IMR-90 (cell line): ENCODE data around the gene PLAA. TPM values are rescaled to one million over a fixed set of nuclear protein-coding genes. Genes with fewer than 3 reads are reported as not detected.

Source experiments
- ATAC-seq: fragments of 200-7000 bp; cut with Tn5 transposase; 2 replicates; pipeline ENCODE4 v1.9.1; 2020; ENCODE audit warnings: low read depth, mild to moderate bottlenecking, moderate library complexity
- BruUV-seq: library from RNA; stranded (reverse); fragments of 400-500 nt; replicated peaks from 2 replicates; lab custom pipeline; 2021; lab: Mats Ljungman, UMichigan
- CTCF ChIA-PET: fragments of 300-600 bp; formaldehyde crosslinking; extraction: SDS; loops from one replicate; lab custom pipeline; 2021; ENCODE audit warnings: antibody characterized with exemption; lab: Yijun Ruan, JAX
- POLR2A ChIA-PET: fragments of 300-600 bp; sonication (Branson Sonifier 250); formaldehyde crosslinking; loops from one replicate; lab custom pipeline; 2022; ENCODE audit warnings: antibody characterized with exemption; ENCODE audit not compliant: unreplicated experiment; lab: Charles Lee
- DNase-seq: peaks from one replicate; pipeline ENCODE4 v3.0.0; 2013
- H2AFZ ChIP-seq: replicated peaks from 2 replicates; pipeline ENCODE3; 2013; ENCODE audit warnings: low read length, mild to moderate bottlenecking; ENCODE audit not compliant: poor library complexity
- H2AK5ac ChIP-seq: 2 replicates; pipeline ENCODE4 v1.6.1; 2013; ENCODE audit warnings: low read depth, low read length, inconsistent platforms
- H2AK9ac ChIP-seq: replicated peaks from 2 replicates; pipeline ENCODE3; 2013; ENCODE audit warnings: mild to moderate bottlenecking, low read depth, low read length, moderate library complexity; ENCODE audit not compliant: poor library complexity
- H2BK120ac ChIP-seq: 2 replicates; pipeline ENCODE4 v1.6.1; 2013; ENCODE audit warnings: low read depth, low read length, inconsistent platforms
- H2BK15ac ChIP-seq: 3 replicates; pipeline ENCODE4 v1.6.1; 2013; ENCODE audit warnings: low read depth, low read length, inconsistent platforms
- H2BK20ac ChIP-seq: 2 replicates; pipeline ENCODE4 v1.6.1; 2013; ENCODE audit warnings: low read depth, mild to moderate bottlenecking, inconsistent platforms, low read length, moderate library complexity
- H2BK5ac ChIP-seq: 2 replicates; pipeline ENCODE4 v1.6.1; 2013; ENCODE audit warnings: mild to moderate bottlenecking, low read depth, low read length, inconsistent platforms; ENCODE audit not compliant: poor library complexity, severe bottlenecking
- H3K14ac ChIP-seq: replicated peaks from 2 replicates; pipeline ENCODE4 v1.6.1; 2013; ENCODE audit warnings: low read depth, low read length, inconsistent platforms
- H3K18ac ChIP-seq: 2 replicates; pipeline ENCODE4 v1.6.1; 2013; ENCODE audit warnings: low read depth, low read length, control low read depth
- H3K23ac ChIP-seq: 2 replicates; pipeline ENCODE4 v1.6.1; 2013; ENCODE audit warnings: low read depth, low read length, inconsistent platforms
- H3K27ac ChIP-seq: 2 replicates; pipeline ENCODE4 v1.5.1; 2013; ENCODE audit warnings: mild to moderate bottlenecking, control low read depth, low read length; ENCODE audit not compliant: insufficient read depth
- H3K27me3 ChIP-seq: 2 replicates; pipeline ENCODE4 v1.6.1; 2013; ENCODE audit warnings: low read length; ENCODE audit not compliant: control insufficient read depth, insufficient read depth
- H3K36me3 ChIP-seq: 2 replicates; pipeline ENCODE4 v1.6.1; 2013; ENCODE audit warnings: low read length, mixed read lengths; ENCODE audit not compliant: control insufficient read depth, insufficient read depth
- H3K4ac ChIP-seq: 2 replicates; pipeline ENCODE4 v1.6.1; 2013; ENCODE audit warnings: low read depth, low read length, inconsistent platforms
- H3K4me1 ChIP-seq: 2 replicates; pipeline ENCODE4 v1.6.1; 2013; ENCODE audit warnings: low read length, mixed read lengths; ENCODE audit not compliant: control insufficient read depth, insufficient read depth
- H3K4me2 ChIP-seq: 2 replicates; pipeline ENCODE4 v1.6.1; 2013; ENCODE audit warnings: low read depth, mild to moderate bottlenecking, control low read depth, low read length, moderate library complexity
- H3K4me3 ChIP-seq: 2 replicates; pipeline ENCODE4 v1.5.1; 2013; ENCODE audit warnings: low read depth, mild to moderate bottlenecking, control low read depth, low read length, moderate library complexity; ENCODE audit not compliant: insufficient read depth
- H3K56ac ChIP-seq: 2 replicates; pipeline ENCODE4 v1.6.1; 2013; ENCODE audit warnings: low read length, inconsistent platforms; ENCODE audit not compliant: insufficient read depth; ENCODE audit errors: extremely low read depth
- H3K79me1 ChIP-seq, 2 experiments: 2 replicates each; pipeline ENCODE4 v1.6.1; 2013; ENCODE audit warnings: low read length in 2 of 2, inconsistent platforms in 1 of 2, low read depth in 1 of 2
- H3K9ac ChIP-seq: 2 replicates; pipeline ENCODE4 v1.6.1; 2013; ENCODE audit warnings: low read depth, low read length, control low read depth
- H3K9me1 ChIP-seq: 2 replicates; pipeline ENCODE4 v1.6.1; 2013; ENCODE audit warnings: low read length, inconsistent platforms; ENCODE audit not compliant: insufficient read depth
- H3K9me3 ChIP-seq: 2 replicates; pipeline ENCODE4 v1.6.1; 2013; ENCODE audit warnings: low read length; ENCODE audit not compliant: control insufficient read depth, insufficient read depth
- H4K20me1 ChIP-seq: 2 replicates; pipeline ENCODE4 v1.6.1; 2013; ENCODE audit warnings: low read length, inconsistent platforms; ENCODE audit not compliant: insufficient read depth
- H4K5ac ChIP-seq: 2 replicates; pipeline ENCODE4 v1.6.1; 2013; ENCODE audit warnings: mild to moderate bottlenecking, low read depth, low read length, control low read depth
- H4K8ac ChIP-seq, 2 experiments: 2 replicates each; pipeline ENCODE4 v1.6.1; 2013; ENCODE audit warnings: low read depth in 2 of 2, low read length in 2 of 2, control low read depth in 1 of 2, inconsistent platforms in 1 of 2
- H4K91ac ChIP-seq: 2 replicates; pipeline ENCODE4 v1.6.1; 2013; ENCODE audit warnings: low read depth, low read length, inconsistent platforms; ENCODE audit not compliant: insufficient read depth
- BHLHE40 ChIP-seq: fragments of 150-350 bp; IDR thresholded peaks from 2 replicates; pipeline ENCODE4 v1.6.1; 2016; ENCODE audit warnings: mild to moderate bottlenecking, low read depth, low read length
- FOS ChIP-seq: fragments of 150-350 bp; IDR thresholded peaks from 2 replicates; pipeline ENCODE4 v1.6.1; 2016; ENCODE audit warnings: low read depth, low read length
- MAFK ChIP-seq: IDR thresholded peaks from 2 replicates; pipeline ENCODE4 v1.6.1; 2012; ENCODE audit warnings: low read depth, low read length, improper control_type of control experiment
- MXI1 ChIP-seq: IDR thresholded peaks from 2 replicates; pipeline ENCODE4 v1.6.1; 2012; ENCODE audit warnings: low read depth, mild to moderate bottlenecking, low read length, moderate library complexity, borderline replicate concordance
- POLR2A ChIP-seq: IDR thresholded peaks from 2 replicates; pipeline ENCODE4 v1.6.1; 2012; ENCODE audit warnings: mild to moderate bottlenecking, low read depth, low read length
- RAD21 ChIP-seq: IDR thresholded peaks from 2 replicates; pipeline ENCODE4 v1.6.1; 2012; ENCODE audit warnings: low read length, improper control_type of control experiment
- RCOR1 ChIP-seq: IDR thresholded peaks from 2 replicates; pipeline ENCODE4 v1.6.1; 2012; ENCODE audit warnings: mild to moderate bottlenecking, low read length, improper control_type of control experiment; ENCODE audit not compliant: insufficient replicate concordance
- RFX5 ChIP-seq: IDR thresholded peaks from 2 replicates; pipeline ENCODE4 v1.8.0; 2012; ENCODE audit warnings: low read depth, mild to moderate bottlenecking, low read length, moderate library complexity
- WGBS, 2 experiments: methylation state at CpG; one replicate each; pipeline versions ENCODE4 v1.1.5 to v1.1.7; 2013; ENCODE audit warnings: missing lambda C conversion rate in 2 of 2; ENCODE audit not compliant: insufficient read length in 1 of 2; ENCODE audit errors: extremely low coverage in 2 of 2; 5-methylcytosine and 5-hydroxymethylcytosine counted together
- dilution Hi-C: fragments of 300-500 bp; cut with HindIII; formaldehyde crosslinking; loops from one replicate; pipeline ENCODE4 v1.14.3; 2018; ENCODE audit warnings: low sequenced_read_pairs; ENCODE audit not compliant: unreplicated experiment
- in situ Hi-C: fragments of 300-500 bp; cut with MboI; formaldehyde crosslinking; loops from 3 replicates; pipeline ENCODE4 v1.14.3; 2019; ENCODE audit warnings: low sequenced_read_pairs, inconsistent platforms, mixed read lengths
- intact Hi-C: fragments of 100-400 bp; cut with micrococcal nuclease; formaldehyde crosslinking; loops from 2 replicates; pipeline ENCODE4 v1.10.0; 2022
- polyA plus RNA-seq, 3 experiments: library from polyadenylated mRNA; depleted of rRNA; stranded (reverse); fragments of >200 nt; gene quantifications; 2 replicates each; pipeline ENCODE4 v1.2.3, GENCODE V29; 2012; ENCODE audit warnings: low replicate concordance in 1 of 3
- total RNA-seq: library from RNA; depleted of rRNA; stranded (reverse); fragments of >200 nt; gene quantifications from 2 replicates; pipeline ENCODE4 v1.2.3, GENCODE V29; 2012
- TF ChIP-seq, protein P1 (sequence below): conservative IDR thresholded peaks from 2 replicates; pipeline ENCODE4 v1.5.1; 2012; ENCODE audit warnings: mild to moderate bottlenecking, low read depth, low read length, improper control_type of control experiment
- TF ChIP-seq, protein P2 (sequence below): fragments of 150-350 bp; IDR thresholded peaks from 2 replicates; pipeline ENCODE4 v1.6.1; 2016; ENCODE audit warnings: low read depth, mild to moderate bottlenecking, low read length, moderate library complexity, borderline replicate concordance

Gene PLAA
- total and polyA plus RNA-seq, 2 of the 4 experiments (the other 2 are of a cell fraction), result 18.2 to 24.4 TPM

DNA sequence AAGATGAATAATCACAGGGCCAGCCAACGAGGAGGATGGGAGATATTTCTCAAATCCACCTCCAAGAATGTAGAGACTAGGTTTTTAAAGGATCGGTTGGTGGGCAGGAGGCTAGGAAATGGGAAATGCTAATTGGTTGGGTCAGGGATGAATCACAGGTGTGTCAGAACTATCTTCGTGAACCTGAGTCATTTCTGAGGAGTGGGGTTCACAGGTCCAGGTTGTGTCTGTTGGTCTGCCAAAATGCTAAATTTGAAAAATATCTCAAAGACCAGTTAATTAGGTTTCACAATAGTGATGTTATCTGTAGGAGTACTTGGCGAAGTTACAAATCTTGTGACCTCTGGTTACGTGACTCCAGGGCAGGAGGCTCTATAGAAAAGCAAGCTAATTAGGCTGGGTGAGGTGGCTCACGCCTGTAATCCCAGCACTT lies 2.6 kb upstream of the PLAA start:
- Histone ChIP-seq H4K91ac (no peak overlapping the region), H2BK15ac (no peak overlapping the region), H2BK20ac (no peak overlapping the region), H3K23ac (no peak overlapping the region), H2AFZ (no peak overlapping the region), H4K20me1 (no peaks in the 10 kb centered on the region; the same call in 1 of the 2 replicates), H3K36me3 (no peaks in the 10 kb centered on the region), H3K79me1 (peaks cover 0 to 11% of the 10 kb centered on the region in 2 experiments; a peak in 3 of 4 replicates), H3K14ac (no peak overlapping the region), H4K5ac (no peak overlapping the region), H4K8ac (0 out of 4 replicates have a peak overlapping the region, but pooled peaks of 1 of the 2 experiments have one; percentile 14), H3K4me1 (peaks cover 2% of the 10 kb centered on the region; the same call in 1 of the 2 replicates), H2BK120ac (no peak overlapping the region), H3K4me2 (no peak overlapping the region), H3K4ac (no peak overlapping the region), H2AK5ac (no peak overlapping the region), H2BK5ac (no peak overlapping the region), H3K9ac (no peak overlapping the region), H2AK9ac (no peak overlapping the region), H3K27ac (no peak overlapping the region), H3K4me3 (no peak overlapping the region), H3K56ac (no peak overlapping the region), H3K27me3 (no peaks in the 10 kb centered on the region), H3K9me1 (no peaks in the 10 kb centered on the region), H3K18ac (no peak overlapping the region), H3K9me3 (no peaks in the 10 kb centered on the region)
- ATAC-seq (no peak), DNase-seq (peak; percentile 24)
- in situ Hi-C loops, result no loop called here
- ChIA-PET POLR2A (no interaction called here), CTCF (no interaction called here)
- no TSS peak for BruUV-seq
- intact Hi-C loops, result loop anchor here (10.0 kb wide), 3 partner anchors 135 to 235 kb away; no protein-coding TSS in a partner anchor
- no peak for TF ChIP-seq RAD21
- TF ChIP-seq, protein P1, sequence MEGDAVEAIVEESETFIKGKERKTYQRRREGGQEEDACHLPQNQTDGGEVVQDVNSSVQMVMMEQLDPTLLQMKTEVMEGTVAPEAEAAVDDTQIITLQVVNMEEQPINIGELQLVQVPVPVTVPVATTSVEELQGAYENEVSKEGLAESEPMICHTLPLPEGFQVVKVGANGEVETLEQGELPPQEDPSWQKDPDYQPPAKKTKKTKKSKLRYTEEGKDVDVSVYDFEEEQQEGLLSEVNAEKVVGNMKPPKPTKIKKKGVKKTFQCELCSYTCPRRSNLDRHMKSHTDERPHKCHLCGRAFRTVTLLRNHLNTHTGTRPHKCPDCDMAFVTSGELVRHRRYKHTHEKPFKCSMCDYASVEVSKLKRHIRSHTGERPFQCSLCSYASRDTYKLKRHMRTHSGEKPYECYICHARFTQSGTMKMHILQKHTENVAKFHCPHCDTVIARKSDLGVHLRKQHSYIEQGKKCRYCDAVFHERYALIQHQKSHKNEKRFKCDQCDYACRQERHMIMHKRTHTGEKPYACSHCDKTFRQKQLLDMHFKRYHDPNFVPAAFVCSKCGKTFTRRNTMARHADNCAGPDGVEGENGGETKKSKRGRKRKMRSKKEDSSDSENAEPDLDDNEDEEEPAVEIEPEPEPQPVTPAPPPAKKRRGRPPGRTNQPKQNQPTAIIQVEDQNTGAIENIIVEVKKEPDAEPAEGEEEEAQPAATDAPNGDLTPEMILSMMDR, result no peak
- no peak for TF ChIP-seq RFX5
- TF ChIP-seq MXI1, result no peak
- TF ChIP-seq POLR2A, result no peak
- no peak for TF ChIP-seq RCOR1
- TF ChIP-seq BHLHE40, result no peak
- no peak for TF ChIP-seq FOS
- TF ChIP-seq MAFK, result no peak
- TF ChIP-seq, protein P2, sequence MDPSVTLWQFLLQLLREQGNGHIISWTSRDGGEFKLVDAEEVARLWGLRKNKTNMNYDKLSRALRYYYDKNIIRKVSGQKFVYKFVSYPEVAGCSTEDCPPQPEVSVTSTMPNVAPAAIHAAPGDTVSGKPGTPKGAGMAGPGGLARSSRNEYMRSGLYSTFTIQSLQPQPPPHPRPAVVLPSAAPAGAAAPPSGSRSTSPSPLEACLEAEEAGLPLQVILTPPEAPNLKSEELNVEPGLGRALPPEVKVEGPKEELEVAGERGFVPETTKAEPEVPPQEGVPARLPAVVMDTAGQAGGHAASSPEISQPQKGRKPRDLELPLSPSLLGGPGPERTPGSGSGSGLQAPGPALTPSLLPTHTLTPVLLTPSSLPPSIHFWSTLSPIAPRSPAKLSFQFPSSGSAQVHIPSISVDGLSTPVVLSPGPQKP, result no peak
- 33% methylated on average over 1 of the region's 6 CpGs; no CpG with 5 or more reads in 1 of the 2 experiments for WGBS, 2 experiments
- dilution Hi-C loops, result no loop called here
